ENCODE results near the gene ZNG1B. TPM values are rescaled to one million over a fixed set of nuclear protein-coding genes. Genes with fewer than 3 reads are reported as not detected.
"Not testable (repeated sequence)": the region's sequence is repeated elsewhere in the genome, so short reads cannot be mapped to it uniquely, and the experiment has no call there.

Gene ZNG1B
- total and polyA plus RNA-seq, 9 of the 15 experiments (the other 6 are each of a cell fraction or from before 2014, with no cell fraction given) = 37.4 to 108 (median 45.0) TPM

GRCh38 chr2:113504081-113504480, 66.6 kb downstream of the ZNG1B start:
- H3K36me3 ChIP-seq (ENCODE audit: control insufficient read depth, insufficient read depth, low read length); intact Hi-C loops (cut with micrococcal nuclease); H3K79me2 ChIP-seq (ENCODE audit: control insufficient read depth, insufficient read depth, low read length); FAIRE-seq; H3K9me1 ChIP-seq (ENCODE audit: control insufficient read depth, insufficient read depth, low read length); in situ Hi-C loops (cut with MboI); CTCF ChIA-PET (ENCODE audit: low intra/inter-chr PET ratio); H3K9me3 ChIP-seq (replicated peaks; ENCODE audit: control insufficient read depth, insufficient read depth, low read depth, low read length); H4K20me1 ChIP-seq (replicated peaks; ENCODE audit: control insufficient read depth, insufficient read depth, low read length); POLR2A ChIA-PET; H3K27me3 ChIP-seq (ENCODE audit: control insufficient read depth in 2 of 2, insufficient read depth in 2 of 2, low read length in 2 of 2); H3K27ac ChIP-seq (ENCODE audit: extremely low read depth, low read depth, low read length): not testable (repeated sequence)
- Histone ChIP-seq H3K4me1 (replicated peaks in 1 of 2; ENCODE audit: control insufficient read depth in 2 of 2, insufficient read depth in 2 of 2, low read length in 2 of 2) (peaks cover 2 to 18% of the 10 kb centered on the region in 2 experiments; a peak in 2 of 5 replicates), H3K4me2 (ENCODE audit: insufficient read depth, low read length) (peak overlapping the region; percentile 49), H2AFZ (ENCODE audit: low read depth, low read length) (peak overlapping the region; percentile 59; the same call in 1 of the 2 replicates), H3K9ac (ENCODE audit: insufficient read depth in 1 of 2, low read depth in 2 of 2, low read length in 2 of 2) (peak overlapping the region in 1 of 2 experiments; percentile 89; a peak in 1 of 4 replicates), H3K4me3 (peak overlapping the region; percentile 49)
- TSS peak; percentile 40 for BruUV-seq (replicated peaks)
- DNase-seq (ENCODE audit: extremely low read depth in 1 of 4, low spot score in 3 of 4) (peak in 1 of 4 experiments; percentile 10), ATAC-seq (peak; percentile 6; the same call in 2 of the 3 replicates)
- TF ChIP-seq CBX2 (IDR thresholded peaks at IDR 0.05; ENCODE audit: insufficient read depth, low read length, poor library complexity, severe bottlenecking) (peak; percentile 54), BMI1 (IDR thresholded peaks at IDR 0.05; ENCODE audit: low read length) (peak; percentile 10; the same call in 1 of the 2 replicates), CBX8 (IDR thresholded peaks at IDR 0.05; ENCODE audit: borderline replicate concordance, extremely low read depth, low read depth, low read length, poor library complexity, severe bottlenecking) (peak; percentile 88)
- 4% methylated on average over 15 of the region's 23 CpGs for WGBS (ENCODE audit: insufficient coverage, low coverage, missing lambda C conversion rate)

- FAIRE-seq; ATAC-seq; H3K27me3 ChIP-seq (ENCODE audit: control insufficient read depth in 2 of 2, insufficient read depth in 2 of 2, low read length in 2 of 2); H2AFZ ChIP-seq (ENCODE audit: low read depth, low read length); H3K9ac ChIP-seq (ENCODE audit: insufficient read depth in 1 of 2, low read depth in 2 of 2, low read length in 2 of 2); BruUV-seq (replicated peaks); H3K27ac ChIP-seq (ENCODE audit: extremely low read depth, low read depth, low read length); DNase-seq (ENCODE audit: extremely low read depth in 1 of 4, low spot score in 3 of 4); POLR2A ChIA-PET; intact Hi-C loops (cut with micrococcal nuclease); H3K4me2 ChIP-seq (ENCODE audit: insufficient read depth, low read length); H3K4me3 ChIP-seq; CTCF ChIA-PET (ENCODE audit: low intra/inter-chr PET ratio); H3K79me2 ChIP-seq (ENCODE audit: control insufficient read depth, insufficient read depth, low read length); H4K20me1 ChIP-seq (replicated peaks; ENCODE audit: control insufficient read depth, insufficient read depth, low read length); in situ Hi-C loops (cut with MboI); H3K9me3 ChIP-seq (replicated peaks; ENCODE audit: control insufficient read depth, insufficient read depth, low read depth, low read length); H3K9me1 ChIP-seq (ENCODE audit: control insufficient read depth, insufficient read depth, low read length); H3K36me3 ChIP-seq (ENCODE audit: control insufficient read depth, insufficient read depth, low read length): not testable (repeated sequence)
- 26% methylated on average over 10 of the region's 14 CpGs for WGBS (ENCODE audit: insufficient coverage, low coverage, missing lambda C conversion rate)
- peaks cover 2 to 16% of the 10 kb centered on the region in 2 experiments; a peak in 2 of 5 replicates for H3K4me1 ChIP-seq (replicated peaks in 1 of 2; ENCODE audit: control insufficient read depth in 2 of 2, insufficient read depth in 2 of 2, low read length in 2 of 2)
Observed at GRCh38 chr2:113507394-113508140, 70.1 kb downstream of the ZNG1B start.
